ENCODE results near the gene SREBF1.

Gene SREBF1

DNA sequence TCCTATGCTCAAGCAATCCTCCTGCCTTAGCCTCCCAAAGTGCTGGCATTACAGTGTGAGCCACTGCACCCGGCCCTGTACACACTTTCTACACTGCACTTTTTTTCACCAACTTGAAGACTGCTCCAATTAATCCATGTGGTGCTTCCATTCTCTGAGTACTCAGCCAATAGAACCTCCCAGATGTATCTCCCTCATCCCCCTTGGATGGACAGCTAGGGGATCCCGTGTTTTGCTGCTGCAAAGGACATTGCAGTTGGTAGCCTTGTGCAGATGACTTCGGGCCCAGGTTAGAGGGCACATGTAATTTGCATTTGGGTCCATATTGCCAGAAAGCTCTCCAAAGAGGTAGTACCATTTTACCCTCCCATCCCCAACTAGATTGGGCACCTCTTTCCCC, 59.9 kb downstream of the SREBF1 start:
- H3K4me1 Mint-ChIP-seq (ENCODE audit: low read depth) = no peaks in the 10 kb centered on the region
- H3K27me3 Mint-ChIP-seq (ENCODE audit: low read depth) = peaks cover 12% of the 10 kb centered on the region
- H3K9me3 Mint-ChIP-seq = no peaks in the 10 kb centered on the region
- H3K4me3 Mint-ChIP-seq = no peak overlapping the region
- no peak overlapping the region for H3K27ac Mint-ChIP-seq
- no peaks in the 10 kb centered on the region for H3K36me3 Mint-ChIP-seq (ENCODE audit: low read depth)
- DNase-seq (ENCODE audit: low spot score) = no peak

DNA sequence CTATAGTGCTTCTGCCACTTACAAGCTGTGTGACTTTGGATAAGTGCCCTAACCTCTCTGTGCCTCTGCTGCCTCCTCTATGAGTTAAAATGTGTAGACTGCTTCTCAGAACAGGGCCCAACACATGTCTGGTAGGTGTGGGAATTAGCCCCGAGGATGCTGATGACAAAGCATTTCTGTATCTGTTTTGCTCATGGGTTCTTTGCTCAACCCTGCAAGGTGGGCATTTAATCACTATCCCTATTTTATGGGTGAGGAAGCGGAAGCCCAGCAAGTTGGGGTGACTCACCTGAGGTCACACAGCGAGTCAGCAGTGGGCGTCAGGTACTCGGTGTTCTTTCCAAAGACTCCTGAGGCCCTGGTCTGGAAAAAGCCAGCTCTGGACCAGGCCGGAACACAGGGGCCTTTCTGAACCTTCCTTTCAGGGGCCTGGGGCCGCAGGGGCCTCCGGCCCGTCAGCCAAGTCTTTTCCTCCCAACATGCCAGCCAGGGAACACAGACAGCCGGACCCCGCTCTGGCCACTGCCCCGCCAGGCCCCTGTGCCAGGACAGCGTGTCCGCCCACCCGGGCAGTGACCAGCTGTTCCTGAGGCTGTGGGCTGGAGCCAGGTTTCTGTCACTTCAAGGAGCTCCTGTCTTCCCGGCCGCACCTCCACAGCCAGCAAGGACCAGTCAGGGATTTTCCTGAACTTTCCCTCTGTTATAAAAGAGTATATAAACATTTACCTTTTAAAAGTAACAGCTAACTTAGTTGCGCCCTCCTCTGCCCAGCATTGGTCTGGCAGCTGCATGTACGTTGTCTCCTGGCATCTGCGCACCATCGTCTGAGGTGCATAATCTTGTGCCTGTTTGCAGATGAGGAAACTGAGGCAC, 62.5 kb downstream of the SREBF1 start:
- no peaks in the 10 kb centered on the region for H3K9me3 Mint-ChIP-seq
- no peaks in the 10 kb centered on the region for H3K4me1 Mint-ChIP-seq (ENCODE audit: low read depth)
- no peaks in the 10 kb centered on the region for H3K27me3 Mint-ChIP-seq (ENCODE audit: low read depth)
- H3K4me3 Mint-ChIP-seq = no peak overlapping the region
- no peak overlapping the region for H3K27ac Mint-ChIP-seq
- H3K36me3 Mint-ChIP-seq (ENCODE audit: low read depth) = no peaks in the 10 kb centered on the region
- no peak for DNase-seq (ENCODE audit: low spot score)

DNA sequence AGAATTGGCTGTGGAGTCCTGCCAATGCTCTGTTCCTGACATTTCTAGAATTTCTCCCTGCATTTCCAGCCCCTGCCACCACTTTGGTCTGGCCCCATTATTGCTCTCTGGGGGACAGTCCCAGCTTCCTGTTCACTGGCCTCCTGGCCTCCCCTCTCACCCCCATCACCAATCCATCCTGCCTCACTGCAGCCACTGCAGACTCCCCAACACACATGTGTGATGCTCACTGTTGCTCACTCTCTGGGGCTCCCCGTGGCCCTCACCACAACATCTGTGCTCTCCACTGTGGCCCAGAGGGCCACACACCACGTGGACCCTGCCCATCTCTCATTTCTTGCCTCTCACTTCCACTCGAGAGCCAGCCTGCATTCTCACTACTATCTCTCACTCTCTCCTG, 64.6 kb downstream of the SREBF1 start:
- Mint-ChIP-seq H3K4me3 (no peak overlapping the region), H3K27ac (no peak overlapping the region), H3K4me1 (ENCODE audit: low read depth) (no peaks in the 10 kb centered on the region), H3K9me3 (no peaks in the 10 kb centered on the region), H3K36me3 (ENCODE audit: low read depth) (no peaks in the 10 kb centered on the region), H3K27me3 (ENCODE audit: low read depth) (no peaks in the 10 kb centered on the region)
- DNase-seq (ENCODE audit: low spot score) = no peak

DNA sequence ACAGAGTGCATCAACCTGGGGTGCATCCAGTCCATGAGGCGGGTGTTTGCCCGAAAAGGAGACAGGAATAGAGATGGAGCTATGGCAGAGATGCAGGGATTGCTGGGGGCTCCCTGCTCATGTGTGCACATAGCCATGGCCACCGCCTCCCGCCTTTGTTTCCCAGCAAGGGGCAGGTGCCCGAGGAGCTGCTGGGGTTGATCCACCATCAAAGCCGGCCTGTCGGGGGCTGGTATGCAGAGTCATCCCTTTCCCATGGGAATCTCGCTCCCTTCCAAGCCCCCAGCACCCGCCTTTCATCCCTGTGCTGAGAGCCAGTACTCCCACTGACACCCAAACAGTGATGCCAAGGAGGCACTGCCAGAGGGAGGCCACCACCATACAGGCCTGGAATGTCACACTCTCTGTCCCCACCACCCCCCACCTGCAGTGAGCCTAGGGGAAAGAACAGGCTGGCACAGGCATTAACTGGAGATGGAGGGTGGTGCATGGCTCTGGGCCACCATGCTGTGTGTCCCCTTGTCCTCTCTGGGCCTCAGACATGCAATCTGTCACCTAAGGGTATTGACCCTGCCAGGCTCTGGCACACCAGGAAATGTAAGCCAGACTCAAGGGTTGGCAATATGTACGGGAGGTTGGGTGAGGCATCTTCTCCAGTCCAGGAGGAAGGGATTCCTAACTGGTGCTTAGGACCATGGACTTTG, 65.1 kb downstream of the SREBF1 start:
- Mint-ChIP-seq H3K9me3 (no peaks in the 10 kb centered on the region), H3K36me3 (ENCODE audit: low read depth) (no peaks in the 10 kb centered on the region), H3K27me3 (ENCODE audit: low read depth) (no peaks in the 10 kb centered on the region), H3K4me1 (ENCODE audit: low read depth) (no peaks in the 10 kb centered on the region), H3K4me3 (no peak overlapping the region), H3K27ac (no peak overlapping the region)
- no peak for DNase-seq (ENCODE audit: low spot score)

DNA sequence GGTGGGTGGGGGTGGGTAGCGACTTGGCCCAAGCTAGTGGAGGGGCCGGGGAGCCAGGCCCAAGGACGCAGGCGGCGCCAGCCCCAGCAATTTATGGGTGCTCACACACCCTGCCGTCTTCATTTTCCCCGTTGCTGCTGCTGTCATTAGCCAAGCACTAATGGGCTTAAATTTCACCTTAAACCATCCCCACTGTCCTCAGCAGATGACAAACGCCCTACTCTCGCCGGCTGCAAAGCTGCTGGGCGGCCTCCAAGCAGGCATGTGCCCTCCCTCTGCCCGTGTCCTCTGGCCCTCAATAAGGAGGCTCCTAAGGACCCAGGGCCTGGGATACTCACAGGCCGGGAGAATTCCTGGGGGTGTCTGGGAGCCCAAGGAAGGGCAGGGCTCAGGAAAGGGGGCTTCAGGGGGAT, 66.1 kb downstream of the SREBF1 start:
- Mint-ChIP-seq H3K27ac (no peak overlapping the region), H3K4me3 (no peak overlapping the region), H3K36me3 (ENCODE audit: low read depth) (no peaks in the 10 kb centered on the region), H3K9me3 (no peaks in the 10 kb centered on the region), H3K4me1 (ENCODE audit: low read depth) (peaks cover 5% of the 10 kb centered on the region), H3K27me3 (ENCODE audit: low read depth) (no peaks in the 10 kb centered on the region)
- no peak for DNase-seq (ENCODE audit: low spot score)

DNA sequence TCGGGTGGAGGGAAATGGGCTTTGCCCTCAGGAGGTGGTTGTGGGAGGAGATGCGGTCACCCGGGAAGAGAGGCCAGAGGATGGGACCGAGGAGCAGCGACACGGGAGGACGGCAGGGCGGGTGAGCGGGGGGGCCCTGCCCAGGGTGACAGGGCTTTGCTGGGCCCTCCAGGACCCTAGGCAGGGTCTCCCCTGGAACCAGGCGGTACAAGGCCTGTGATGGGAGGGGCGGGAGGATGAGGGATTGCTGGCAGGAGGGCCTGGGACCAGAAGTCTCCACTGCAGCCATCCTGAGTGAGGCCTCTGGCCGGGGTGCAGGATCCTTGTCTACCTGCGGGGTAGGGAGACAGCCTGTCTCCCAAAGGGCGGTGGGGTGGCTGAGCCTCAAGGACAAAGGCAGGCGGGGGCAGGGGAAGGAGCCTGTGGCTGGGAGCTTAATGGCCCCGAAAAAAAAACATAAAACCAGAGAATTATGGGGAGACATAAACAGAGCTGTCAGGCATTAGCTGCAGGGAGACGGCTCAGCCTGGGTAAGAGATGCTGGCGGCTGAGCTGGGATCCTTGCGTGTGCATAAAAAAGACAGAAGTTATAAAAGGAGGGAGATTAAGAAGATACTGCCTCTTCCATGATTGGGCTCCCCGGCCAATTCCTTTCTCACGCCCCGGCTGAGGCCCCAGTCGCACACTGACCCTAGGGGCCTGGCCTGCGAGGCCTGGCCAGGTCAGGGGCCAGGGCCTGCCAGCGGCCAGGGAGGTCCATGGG, 66.7 kb downstream of the SREBF1 start:
- H3K4me1 Mint-ChIP-seq (ENCODE audit: low read depth) = peaks cover 5% of the 10 kb centered on the region
- H3K27ac Mint-ChIP-seq = no peak overlapping the region
- DNase-seq (ENCODE audit: low spot score) = no peak
- no peaks in the 10 kb centered on the region for H3K27me3 Mint-ChIP-seq (ENCODE audit: low read depth)
- no peak overlapping the region for H3K4me3 Mint-ChIP-seq
- no peaks in the 10 kb centered on the region for H3K9me3 Mint-ChIP-seq
- no peaks in the 10 kb centered on the region for H3K36me3 Mint-ChIP-seq (ENCODE audit: low read depth)

DNA sequence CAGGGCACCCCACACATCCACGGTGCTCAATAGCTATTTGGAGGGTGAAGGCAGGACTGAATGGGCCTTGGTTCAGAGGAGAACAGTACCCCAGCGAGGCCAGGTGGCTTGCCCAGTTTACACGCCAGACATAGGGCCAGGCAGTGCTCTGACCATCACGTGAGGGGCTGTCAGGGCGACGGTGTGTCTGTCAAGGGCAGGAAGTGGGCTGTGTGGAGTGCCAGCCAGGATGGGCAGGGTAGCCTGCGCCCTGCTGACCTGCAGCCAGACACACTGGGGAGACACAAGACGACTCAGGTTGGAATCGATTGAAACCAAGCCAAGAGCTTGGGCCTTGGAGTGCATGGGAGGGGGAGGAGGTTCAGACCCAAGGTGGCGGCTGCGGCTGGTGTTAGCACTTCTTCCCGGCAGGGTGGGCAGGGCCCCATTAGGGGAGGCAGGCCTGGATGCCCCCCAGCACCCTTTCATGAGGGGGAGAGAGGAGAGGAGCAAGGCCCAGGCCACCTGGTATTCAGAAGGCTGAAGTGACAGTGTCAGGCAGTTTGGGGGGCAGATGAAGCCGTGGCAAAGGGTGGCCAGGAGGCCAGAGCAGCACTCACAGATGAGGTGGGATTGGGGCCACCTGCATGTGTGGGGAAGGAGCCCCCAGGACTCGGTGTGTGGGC, 68.2 kb downstream of the SREBF1 start:
- H3K4me1 Mint-ChIP-seq (ENCODE audit: low read depth) = peaks cover 11% of the 10 kb centered on the region
- H3K9me3 Mint-ChIP-seq = no peaks in the 10 kb centered on the region
- H3K4me3 Mint-ChIP-seq = no peak overlapping the region

DNA sequence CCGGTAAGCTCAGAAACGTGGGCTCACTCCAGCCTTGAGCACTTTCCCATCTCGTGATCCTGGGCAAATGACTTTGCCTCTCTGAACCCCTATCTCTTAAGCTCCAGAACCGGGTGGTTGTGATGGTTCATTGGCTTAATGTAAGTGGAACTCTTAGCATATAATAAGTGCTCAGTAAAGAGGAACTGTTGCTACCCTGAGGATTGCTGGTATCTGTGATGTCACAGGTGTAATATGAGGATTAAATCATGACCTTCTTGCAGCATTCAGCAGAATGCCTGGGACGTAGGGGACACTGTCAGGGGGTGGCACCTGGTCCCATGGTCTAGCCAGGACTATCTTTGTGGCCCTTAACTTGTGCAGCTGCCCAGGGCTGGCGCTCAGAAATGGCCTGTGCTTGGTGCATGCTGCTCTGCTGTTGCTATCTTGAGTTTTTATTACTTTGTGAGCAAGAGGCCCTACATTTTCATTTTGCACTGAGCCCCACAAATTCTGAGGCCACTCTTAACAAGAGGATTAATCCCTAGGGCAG, 68.8 kb downstream of the SREBF1 start:
- Mint-ChIP-seq H3K36me3 (ENCODE audit: low read depth) (no peaks in the 10 kb centered on the region), H3K4me3 (no peak overlapping the region), H3K27ac (no peak overlapping the region), H3K9me3 (no peaks in the 10 kb centered on the region), H3K27me3 (ENCODE audit: low read depth) (no peaks in the 10 kb centered on the region), H3K4me1 (ENCODE audit: low read depth) (peaks cover 11% of the 10 kb centered on the region)
- no peak for DNase-seq (ENCODE audit: low spot score)

More for the DNA sequence above, 68.2 kb downstream of the SREBF1 start:
- Mint-ChIP-seq H3K27ac (no peak overlapping the region), H3K36me3 (ENCODE audit: low read depth) (no peaks in the 10 kb centered on the region), H3K27me3 (ENCODE audit: low read depth) (no peaks in the 10 kb centered on the region)
- no peak for DNase-seq (ENCODE audit: low spot score)

DNA sequence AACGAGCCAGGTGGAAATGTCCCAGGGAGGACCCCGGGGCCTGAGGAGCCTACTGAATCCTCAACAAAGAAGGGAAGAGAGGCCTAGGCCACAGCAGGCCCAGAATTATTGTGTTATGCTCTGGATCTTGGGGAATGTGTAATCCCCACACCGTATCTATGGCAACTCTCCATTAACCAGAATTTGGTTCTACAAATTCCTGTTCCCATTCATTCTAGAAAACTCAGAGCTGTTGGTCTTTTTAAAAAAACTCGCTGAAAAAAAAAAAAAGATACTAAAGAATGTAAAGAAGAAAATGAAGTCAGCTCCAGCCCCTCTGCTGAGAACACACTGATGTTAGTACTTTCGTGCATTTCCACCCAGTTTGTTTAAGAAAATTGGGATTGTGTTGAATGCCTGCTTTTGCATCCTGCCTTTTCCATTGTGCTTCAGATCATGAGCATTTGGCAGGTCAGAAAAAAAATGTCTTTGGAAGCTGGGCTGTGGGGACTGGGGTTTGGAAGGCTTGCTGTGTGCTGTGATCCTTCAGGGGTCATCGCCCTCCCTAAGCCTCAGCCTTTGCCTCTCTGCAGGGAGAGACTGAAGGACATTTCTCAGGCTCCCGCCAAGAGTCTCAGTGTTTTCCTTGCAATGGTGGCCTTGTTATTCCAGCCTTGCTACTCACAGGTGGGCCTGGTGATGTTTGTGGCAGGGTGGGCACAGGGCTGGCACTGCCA, 69.5 kb downstream of the SREBF1 start:
- no peak for DNase-seq (ENCODE audit: low spot score)
- no peak overlapping the region for H3K4me3 Mint-ChIP-seq
- no peak overlapping the region for H3K27ac Mint-ChIP-seq
- peaks cover 11% of the 10 kb centered on the region for H3K4me1 Mint-ChIP-seq (ENCODE audit: low read depth)
- H3K36me3 Mint-ChIP-seq (ENCODE audit: low read depth) = no peaks in the 10 kb centered on the region
- H3K9me3 Mint-ChIP-seq = no peaks in the 10 kb centered on the region
- no peaks in the 10 kb centered on the region for H3K27me3 Mint-ChIP-seq (ENCODE audit: low read depth)

DNA sequence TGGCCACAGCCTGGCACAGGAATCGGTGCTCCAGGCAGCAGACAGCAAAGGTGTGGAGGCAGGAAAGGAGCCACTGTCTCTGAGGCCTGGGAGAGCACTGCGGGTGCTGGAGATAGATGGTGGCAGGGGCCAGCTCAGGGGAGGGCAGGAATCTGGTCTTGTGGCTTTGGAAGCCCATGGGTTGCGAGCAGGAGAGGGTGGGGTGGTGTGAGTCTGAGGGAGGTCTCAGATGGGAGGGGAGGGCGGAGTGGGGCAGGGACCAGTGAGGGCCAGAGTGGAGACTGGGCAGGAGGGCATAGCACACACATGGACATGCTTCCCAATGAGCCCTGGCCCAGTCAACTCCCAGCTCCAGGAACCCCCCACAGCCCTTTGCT, 70.1 kb downstream of the SREBF1 start:
- no peak overlapping the region for H3K27ac Mint-ChIP-seq
- no peaks in the 10 kb centered on the region for H3K9me3 Mint-ChIP-seq
- no peak for DNase-seq (ENCODE audit: low spot score)
- H3K36me3 Mint-ChIP-seq (ENCODE audit: low read depth) = no peaks in the 10 kb centered on the region
- H3K4me1 Mint-ChIP-seq (ENCODE audit: low read depth) = peaks cover 15% of the 10 kb centered on the region
- H3K27me3 Mint-ChIP-seq (ENCODE audit: low read depth) = no peaks in the 10 kb centered on the region
- H3K4me3 Mint-ChIP-seq = no peak overlapping the region

DNA sequence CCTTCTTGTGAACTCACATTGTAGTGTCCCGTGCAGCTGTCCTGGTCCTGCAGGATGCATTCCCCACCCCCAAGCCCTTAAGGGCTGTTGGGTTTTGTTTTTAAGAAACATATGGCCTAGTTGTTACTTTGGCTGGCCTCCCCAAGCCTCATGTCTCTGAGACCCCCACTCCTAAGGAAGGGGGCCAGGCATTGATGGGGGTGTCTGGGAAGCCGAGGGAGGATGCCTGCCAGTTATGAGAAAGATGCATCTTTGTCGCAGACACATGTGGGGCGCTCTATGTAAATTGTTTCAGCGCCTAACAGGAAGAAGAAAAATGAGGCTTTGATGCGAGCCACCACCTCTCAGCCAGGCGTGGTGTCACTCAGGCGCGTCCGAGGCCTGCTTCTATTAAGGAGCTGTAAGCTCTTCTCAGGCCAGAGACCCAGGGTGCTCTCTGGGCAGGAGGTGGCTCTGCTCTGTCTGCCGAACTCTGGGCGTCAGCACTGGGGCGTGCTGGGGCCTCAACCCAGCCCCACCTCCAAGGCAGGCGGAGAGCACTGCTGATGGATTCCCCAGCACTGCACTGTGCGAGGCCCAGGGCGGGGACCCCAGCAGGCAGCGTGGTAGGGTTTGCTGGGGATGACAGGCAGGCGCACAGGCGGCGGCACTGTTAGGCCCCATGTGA, 70.6 kb downstream of the SREBF1 start:
- no peaks in the 10 kb centered on the region for H3K36me3 Mint-ChIP-seq (ENCODE audit: low read depth)
- no peak for DNase-seq (ENCODE audit: low spot score)
- no peaks in the 10 kb centered on the region for H3K27me3 Mint-ChIP-seq (ENCODE audit: low read depth)
- H3K4me1 Mint-ChIP-seq (ENCODE audit: low read depth) = peaks cover 15% of the 10 kb centered on the region
- H3K27ac Mint-ChIP-seq = no peak overlapping the region
- H3K9me3 Mint-ChIP-seq = no peaks in the 10 kb centered on the region
- no peak overlapping the region for H3K4me3 Mint-ChIP-seq

DNA sequence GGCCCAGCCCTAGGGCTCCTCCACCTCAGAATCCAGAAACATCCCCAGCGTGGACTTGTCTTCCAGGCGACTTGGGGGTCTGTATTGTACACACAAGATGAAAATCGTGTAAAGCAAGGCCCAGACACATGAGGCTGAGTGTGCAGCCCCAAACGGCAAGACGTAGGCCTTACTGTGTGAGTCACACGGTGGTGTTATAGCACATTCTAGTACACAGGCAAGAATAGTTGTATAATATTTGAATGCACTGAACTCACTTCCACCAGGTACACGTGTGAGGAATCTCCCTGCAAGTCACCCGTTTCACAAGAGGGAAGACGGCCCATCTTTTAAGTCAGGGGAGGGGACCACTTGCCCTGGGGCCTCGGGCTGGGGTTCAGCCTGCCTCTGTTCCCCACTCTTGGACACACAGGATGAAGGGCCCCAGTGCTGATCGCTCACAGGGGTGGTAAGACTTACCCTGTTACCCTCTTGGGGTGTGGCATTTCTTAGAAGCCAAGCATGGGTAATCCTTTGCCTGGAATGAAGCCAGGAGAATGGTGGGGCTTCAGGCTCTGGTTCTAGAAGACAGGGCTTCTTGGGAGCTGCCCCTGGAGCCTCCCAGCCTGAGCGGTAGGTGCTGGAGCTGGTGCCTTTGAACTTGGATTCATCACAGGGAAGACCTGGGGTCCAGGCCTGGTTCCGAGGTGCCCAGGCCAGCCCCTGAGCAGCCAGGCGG, 71.3 kb downstream of the SREBF1 start:
- Mint-ChIP-seq H3K4me1 (ENCODE audit: low read depth) (peaks cover 15% of the 10 kb centered on the region), H3K27ac (peak overlapping the region; percentile 7), H3K27me3 (ENCODE audit: low read depth) (no peaks in the 10 kb centered on the region), H3K9me3 (no peaks in the 10 kb centered on the region), H3K4me3 (no peak overlapping the region), H3K36me3 (ENCODE audit: low read depth) (no peaks in the 10 kb centered on the region)
- DNase-seq (ENCODE audit: low spot score) = no peak
